BE2C (cell line): Measurements from ENCODE around the gene LCT.

Experiments
- DNase-seq: peaks from one replicate; pipeline ENCODE4 v3.0.0-alpha.2; 2020
- H3K27me3 ChIP-seq: fragments of 250-450 bp; sonication (Bioruptor Pico); 2 replicates; pipeline ENCODE4 v1.5.1; 2020; ENCODE audit warnings: mild to moderate bottlenecking
- H3K36me3 ChIP-seq: fragments of 250-450 bp; sonication (Bioruptor Pico); 2 replicates; pipeline ENCODE4 v1.5.1; 2020; ENCODE audit warnings: mild to moderate bottlenecking
- H3K4me1 ChIP-seq: fragments of 250-450 bp; sonication (Bioruptor Pico); 2 replicates; pipeline ENCODE4 v1.5.1; 2020
- H3K4me3 ChIP-seq: 2 replicates; pipeline ENCODE4 v1.5.1; 2011; ENCODE audit warnings: low read depth, low read length
- H3K9me3 ChIP-seq: fragments of 250-450 bp; sonication (Bioruptor Pico); 2 replicates; pipeline ENCODE4 v1.5.1; 2020
- CTCF ChIP-seq: IDR thresholded peaks from 2 replicates; pipeline ENCODE4 v1.5.1; 2012; ENCODE audit warnings: mild to moderate bottlenecking, low read depth, low read length

The LCT gene

GRCh38 chr2:135755573-135755972 is 81.4 kb downstream of the LCT start:
- H3K4me3 ChIP-seq: no peak overlapping the region
- H3K9me3 ChIP-seq: no peaks in the 10 kb centered on the region
- DNase-seq: no peak
- H3K36me3 ChIP-seq: peaks cover 20% of the 10 kb centered on the region
- TF ChIP-seq CTCF: no peak
- H3K27me3 ChIP-seq: no peaks in the 10 kb centered on the region
- no peaks in the 10 kb centered on the region for H3K4me1 ChIP-seq

GRCh38 chr2:135745545-135745944 is 91.4 kb downstream of the LCT start:
- H3K27me3 ChIP-seq: no peaks in the 10 kb centered on the region
- no peak for TF ChIP-seq CTCF
- H3K4me1 ChIP-seq: no peaks in the 10 kb centered on the region
- H3K9me3 ChIP-seq: no peaks in the 10 kb centered on the region
- no peak overlapping the region for H3K4me3 ChIP-seq
- no peak for DNase-seq
- no peaks in the 10 kb centered on the region for H3K36me3 ChIP-seq

GRCh38 chr2:135744760-135745314 is 92.1 kb downstream of the LCT start:
- TF ChIP-seq CTCF: peak; percentile 44
- H3K4me3 ChIP-seq: no peak overlapping the region
- H3K9me3 ChIP-seq: no peaks in the 10 kb centered on the region
- H3K36me3 ChIP-seq: no peaks in the 10 kb centered on the region
- no peaks in the 10 kb centered on the region for H3K4me1 ChIP-seq
- no peaks in the 10 kb centered on the region for H3K27me3 ChIP-seq
- peak; percentile 39 for DNase-seq

GRCh38 chr2:135743860-135744259 is 93.1 kb downstream of the LCT start:
- DNase-seq: no peak
- Histone ChIP-seq H3K9me3 (no peaks in the 10 kb centered on the region), H3K4me3 (peak overlapping the region; percentile 86; the same call in 1 of the 2 replicates), H3K27me3 (no peaks in the 10 kb centered on the region), H3K4me1 (no peaks in the 10 kb centered on the region), H3K36me3 (no peaks in the 10 kb centered on the region)
- TF ChIP-seq CTCF: no peak

- DNase-seq: peak; percentile 22
- no peaks in the 10 kb centered on the region for H3K9me3 ChIP-seq
- TF ChIP-seq CTCF: no peak
- H3K36me3 ChIP-seq: no peaks in the 10 kb centered on the region
- no peaks in the 10 kb centered on the region for H3K4me1 ChIP-seq
- H3K27me3 ChIP-seq: no peaks in the 10 kb centered on the region
- peak overlapping the region; percentile 86 for H3K4me3 ChIP-seq
These were observed 94.6 kb downstream of the LCT start for GRCh38 chr2:135742325-135742757.

GRCh38 chr2:135741395-135742324 is 95.3 kb downstream of the LCT start, which contains the start of gene UBXN4:
Gene UBXN4, plus strand, starts transcription at chr2:135741855. Its CDS starts 75 bp downstream, at chr2:135741930.
- no peaks in the 10 kb centered on the region for H3K27me3 ChIP-seq
- no peaks in the 10 kb centered on the region for H3K9me3 ChIP-seq
- H3K36me3 ChIP-seq: no peaks in the 10 kb centered on the region
- no peaks in the 10 kb centered on the region for H3K4me1 ChIP-seq
- peak; percentile 92 for DNase-seq
- peak within 1 kb of the TSS; percentile 86 for H3K4me3 ChIP-seq
- TF ChIP-seq CTCF: peak; percentile 61
